ENCODE data around the gene NFATC3. TPM values are rescaled to one million over a fixed set of nuclear protein-coding genes. Genes with fewer than 3 reads are reported as not detected.
"Not testable (repeated sequence)": the region's sequence is repeated elsewhere in the genome, so short reads cannot be mapped to it uniquely, and the experiment has no call there.

NFATC3 gene
- total RNA-seq, 1 donor from 2014 or later = 34.2 TPM

DNA sequence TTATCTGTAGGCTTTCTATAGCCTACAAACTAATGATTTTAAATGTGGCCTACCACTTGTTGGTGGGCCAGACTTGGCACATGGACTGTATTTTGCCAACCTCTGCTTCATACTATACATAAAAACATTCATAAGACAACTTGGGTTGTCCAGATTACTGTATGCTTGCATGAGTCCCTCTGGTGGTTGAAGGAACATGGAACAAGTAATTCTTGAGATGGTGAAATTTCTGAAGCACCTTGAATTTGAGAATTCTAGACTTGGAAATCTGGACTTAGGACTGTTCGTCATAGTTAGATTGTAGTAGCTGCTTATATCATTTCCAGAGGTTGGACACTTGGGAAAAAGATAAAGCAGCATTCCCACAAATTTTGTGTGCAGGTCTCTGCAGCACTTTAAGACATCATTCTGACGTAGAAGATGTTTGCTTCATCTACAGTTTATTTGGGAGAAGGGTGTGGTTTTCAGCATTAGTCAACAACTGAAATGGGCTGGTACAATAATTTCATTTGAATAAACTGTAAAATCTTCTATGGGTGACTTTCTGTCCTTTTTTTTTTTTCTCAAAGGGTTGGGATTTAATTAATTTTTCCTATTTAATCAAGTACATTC lies 31.2 kb downstream of the NFATC3 start:
- no peak for DNase-seq (ENCODE audit: low spot score)
- Histone ChIP-seq H3K4me3 (no peak overlapping the region), H3K27me3 (no peaks in the 10 kb centered on the region), H3K27ac (no peak overlapping the region), H3K79me2 (ENCODE audit: low read depth) (peaks cover 96% of the 10 kb centered on the region), H3F3A (ENCODE audit: low read depth) (peaks cover 4% of the 10 kb centered on the region), H3K36me3 (no peaks in the 10 kb centered on the region), H4K20me1 (ENCODE audit: low read depth) (peaks cover 42% of the 10 kb centered on the region), H2AFZ (replicated peaks) (no peak overlapping the region), H3K4me2 (no peak overlapping the region), H3K9ac (no peak overlapping the region), H3K4me1 (no peaks in the 10 kb centered on the region), H3K9me3 (ENCODE audit: low read depth) (no peaks in the 10 kb centered on the region)
- H3K27ac Mint-ChIP-seq = no peak overlapping the region
- TF ChIP-seq EZH2 (IDR thresholded peaks at IDR 0.05) (no peak), EZH2phosphoT487 (IDR thresholded peaks at IDR 0.05) (no peak)
- TF ChIP-seq, protein P1, sequence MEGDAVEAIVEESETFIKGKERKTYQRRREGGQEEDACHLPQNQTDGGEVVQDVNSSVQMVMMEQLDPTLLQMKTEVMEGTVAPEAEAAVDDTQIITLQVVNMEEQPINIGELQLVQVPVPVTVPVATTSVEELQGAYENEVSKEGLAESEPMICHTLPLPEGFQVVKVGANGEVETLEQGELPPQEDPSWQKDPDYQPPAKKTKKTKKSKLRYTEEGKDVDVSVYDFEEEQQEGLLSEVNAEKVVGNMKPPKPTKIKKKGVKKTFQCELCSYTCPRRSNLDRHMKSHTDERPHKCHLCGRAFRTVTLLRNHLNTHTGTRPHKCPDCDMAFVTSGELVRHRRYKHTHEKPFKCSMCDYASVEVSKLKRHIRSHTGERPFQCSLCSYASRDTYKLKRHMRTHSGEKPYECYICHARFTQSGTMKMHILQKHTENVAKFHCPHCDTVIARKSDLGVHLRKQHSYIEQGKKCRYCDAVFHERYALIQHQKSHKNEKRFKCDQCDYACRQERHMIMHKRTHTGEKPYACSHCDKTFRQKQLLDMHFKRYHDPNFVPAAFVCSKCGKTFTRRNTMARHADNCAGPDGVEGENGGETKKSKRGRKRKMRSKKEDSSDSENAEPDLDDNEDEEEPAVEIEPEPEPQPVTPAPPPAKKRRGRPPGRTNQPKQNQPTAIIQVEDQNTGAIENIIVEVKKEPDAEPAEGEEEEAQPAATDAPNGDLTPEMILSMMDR (IDR thresholded peaks at IDR 0.05) = peak; percentile 24
- peaks cover 20% of the 10 kb centered on the region for H3K9me3 Mint-ChIP-seq
- no peaks in the 10 kb centered on the region for H3K27me3 Mint-ChIP-seq (ENCODE audit: insufficient read depth, low read depth)
- H3K4me3 Mint-ChIP-seq = no peak overlapping the region
- no peaks in the 10 kb centered on the region for H3K4me1 Mint-ChIP-seq
- peaks cover 11% of the 10 kb centered on the region for H3K36me3 Mint-ChIP-seq

DNA sequence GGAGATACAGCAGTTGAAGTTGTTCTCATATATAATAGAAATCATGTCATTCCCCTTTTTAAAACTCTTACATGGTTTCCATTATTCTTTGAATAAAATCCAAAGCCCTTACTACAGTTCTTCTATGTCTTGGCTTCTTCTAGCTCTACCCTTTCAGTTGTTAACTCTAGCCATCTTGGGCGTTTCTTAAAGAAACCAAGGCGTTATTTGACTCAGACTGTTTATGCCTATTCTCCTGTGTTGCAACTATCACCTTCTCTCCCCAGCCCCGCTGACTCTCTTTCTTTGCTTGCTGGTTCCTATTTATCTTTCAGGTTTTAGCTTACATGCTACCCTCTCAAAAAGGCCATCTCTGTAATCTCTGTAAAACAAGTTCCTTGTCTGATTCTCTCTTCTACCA lies 32.7 kb downstream of the NFATC3 start:
- H4K20me1 ChIP-seq (ENCODE audit: low read depth) = peaks cover 46% of the 10 kb centered on the region
- TF ChIP-seq, protein P1 (IDR thresholded peaks at IDR 0.05) = no peak
- TF ChIP-seq EZH2phosphoT487 (IDR thresholded peaks at IDR 0.05) = no peak
- no peak for TF ChIP-seq EZH2 (IDR thresholded peaks at IDR 0.05)
- no peak overlapping the region for H3K27ac ChIP-seq
- no peak overlapping the region for H3K9ac ChIP-seq
- H3K4me3 Mint-ChIP-seq = no peak overlapping the region
- no peaks in the 10 kb centered on the region for H3K27me3 Mint-ChIP-seq (ENCODE audit: insufficient read depth, low read depth)
- H3K36me3 Mint-ChIP-seq = peaks cover 10% of the 10 kb centered on the region
- no peak overlapping the region for H3K4me2 ChIP-seq
- H3K27ac Mint-ChIP-seq = no peak overlapping the region
- no peaks in the 10 kb centered on the region for H3K9me3 ChIP-seq (ENCODE audit: low read depth)
- H3K36me3 ChIP-seq = no peaks in the 10 kb centered on the region
- H3K27me3 ChIP-seq = no peaks in the 10 kb centered on the region
- no peak for DNase-seq (ENCODE audit: low spot score)
- no peak overlapping the region for H3K4me3 ChIP-seq
- H2AFZ ChIP-seq (replicated peaks) = no peak overlapping the region
- H3K4me1 Mint-ChIP-seq = no peaks in the 10 kb centered on the region
- peaks cover under 1% of the 10 kb centered on the region for H3F3A ChIP-seq (ENCODE audit: low read depth)
- H3K9me3 Mint-ChIP-seq = peaks cover 9% of the 10 kb centered on the region
- H3K79me2 ChIP-seq (ENCODE audit: low read depth) = peaks cover 97% of the 10 kb centered on the region
- H3K4me1 ChIP-seq = no peaks in the 10 kb centered on the region

DNA sequence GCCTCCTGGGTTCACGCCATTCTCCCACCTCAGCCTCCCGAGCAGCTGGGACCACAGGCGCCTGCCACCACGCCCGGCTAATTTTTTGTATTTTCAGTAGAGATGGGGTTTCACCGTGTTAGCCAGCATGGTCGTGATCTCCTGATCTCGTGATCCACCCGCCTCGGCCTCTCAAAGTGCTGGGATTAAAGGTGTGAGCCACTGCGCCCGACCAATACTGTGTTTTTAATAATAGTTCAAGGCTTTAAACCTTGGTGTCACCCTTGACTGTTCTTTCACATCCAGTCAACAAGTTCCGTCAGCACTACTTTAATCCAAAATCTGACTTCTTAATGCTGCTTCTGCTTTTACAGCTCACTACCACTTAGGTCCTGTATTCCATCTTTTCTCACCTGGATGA lies 33.8 kb downstream of the NFATC3 start:
- not testable (repeated sequence) for DNase-seq (ENCODE audit: low spot score); H3K27ac Mint-ChIP-seq; H3K9me3 Mint-ChIP-seq; H3K4me1 ChIP-seq; H3K27ac ChIP-seq; H3K9ac ChIP-seq; H3K27me3 ChIP-seq; H3K36me3 ChIP-seq; H3K27me3 Mint-ChIP-seq (ENCODE audit: insufficient read depth, low read depth); H3K9me3 ChIP-seq (ENCODE audit: low read depth); H3K36me3 Mint-ChIP-seq; H3K4me1 Mint-ChIP-seq; H3K4me2 ChIP-seq; H3F3A ChIP-seq (ENCODE audit: low read depth); H2AFZ ChIP-seq (replicated peaks); H3K4me3 Mint-ChIP-seq; H3K4me3 ChIP-seq
- Histone ChIP-seq H4K20me1 (ENCODE audit: low read depth) (peaks cover 44% of the 10 kb centered on the region), H3K79me2 (ENCODE audit: low read depth) (peaks cover 97% of the 10 kb centered on the region)

DNA sequence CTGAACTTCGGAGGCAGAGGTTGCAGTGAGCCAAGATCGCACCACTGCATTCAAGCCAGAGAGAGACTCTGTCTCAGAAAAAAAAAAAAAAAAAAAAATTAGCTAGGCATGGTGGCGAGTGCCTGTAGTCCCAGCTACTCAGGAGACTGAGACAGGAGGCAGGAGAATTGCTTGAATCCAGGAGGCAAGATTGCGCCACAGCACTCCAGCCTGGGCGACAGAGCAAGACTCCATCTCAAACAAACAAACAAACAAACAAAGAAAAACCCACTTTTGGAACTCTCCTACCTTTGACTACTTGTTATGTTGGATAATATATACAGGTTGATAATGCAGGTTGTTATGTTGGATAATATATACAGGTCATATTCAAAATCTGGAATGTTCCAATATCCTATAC lies 35.3 kb downstream of the NFATC3 start:
- H3K4me3 Mint-ChIP-seq; H3K27me3 Mint-ChIP-seq (ENCODE audit: insufficient read depth, low read depth); H3K27ac ChIP-seq; H3K36me3 ChIP-seq; H3K9me3 ChIP-seq (ENCODE audit: low read depth); H3K9me3 Mint-ChIP-seq; H3K27ac Mint-ChIP-seq; H3K36me3 Mint-ChIP-seq; H3K4me2 ChIP-seq; H3K4me1 ChIP-seq; H3K27me3 ChIP-seq; H2AFZ ChIP-seq (replicated peaks); H3F3A ChIP-seq (ENCODE audit: low read depth); DNase-seq (ENCODE audit: low spot score); H3K4me1 Mint-ChIP-seq; H3K4me3 ChIP-seq; H3K9ac ChIP-seq: not testable (repeated sequence)
- Histone ChIP-seq H4K20me1 (ENCODE audit: low read depth) (peaks cover 44% of the 10 kb centered on the region), H3K79me2 (ENCODE audit: low read depth) (peaks cover 95% of the 10 kb centered on the region)

Measured in neural progenitor cell (in vitro differentiated cells).